A673 (cell line): ENCODE data around the gene FAM168B.

Experiments used
- CTCF ChIP-seq: fragments of 300-800, 200-600 bp; sonication (generic); conservative IDR thresholded peaks from 2 replicates; pipeline ENCODE4 v1.5.1; 2017; ENCODE audit warnings: low read depth, mild to moderate bottlenecking, antibody characterized with exemption, low read length, moderate library complexity, mixed read lengths
- EZH2 ChIP-seq: fragments of 200-600 bp; sonication (generic); IDR thresholded peaks from 2 replicates; pipeline ENCODE4 v1.6.1; 2017; ENCODE audit warnings: borderline replicate concordance, low read depth, mild to moderate bottlenecking, mixed read lengths, antibody characterized with exemption, low read length; ENCODE audit not compliant: poor library complexity, severe bottlenecking

GRCh38 chr2:131093006-131093695, at the start of gene FAM168B:
- no peak for TF ChIP-seq CTCF
- TF ChIP-seq EZH2 = no peak
